ENCODE results near the gene CBLN1.

Gene CBLN1

DNA sequence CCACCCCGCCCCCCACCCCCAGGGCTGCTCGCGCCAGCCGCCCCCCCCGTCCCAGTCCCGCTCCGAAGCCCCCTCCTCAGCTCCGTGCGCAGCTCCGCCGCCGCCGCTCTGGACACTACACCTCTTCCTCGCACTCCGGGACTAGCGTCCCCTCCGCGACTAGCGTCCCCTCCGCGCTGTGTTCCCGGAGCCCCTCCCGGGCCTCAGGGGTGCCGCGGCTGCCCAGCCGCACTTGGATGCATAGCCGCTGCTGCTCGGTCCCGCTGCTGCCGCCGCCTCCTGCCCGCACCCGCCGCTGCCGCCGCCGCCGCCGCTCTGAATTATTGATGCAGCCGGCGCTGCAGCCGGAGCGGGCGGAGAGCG is at the start of gene CBLN1:
Gene CBLN1, minus strand, starts transcription at position 359 of the 363 bp plus-strand sequence. CDS start 373 bp downstream, outside the sequence.
- DNase-seq (ENCODE audit: low read depth in 2 of 2): no peak

DNA sequence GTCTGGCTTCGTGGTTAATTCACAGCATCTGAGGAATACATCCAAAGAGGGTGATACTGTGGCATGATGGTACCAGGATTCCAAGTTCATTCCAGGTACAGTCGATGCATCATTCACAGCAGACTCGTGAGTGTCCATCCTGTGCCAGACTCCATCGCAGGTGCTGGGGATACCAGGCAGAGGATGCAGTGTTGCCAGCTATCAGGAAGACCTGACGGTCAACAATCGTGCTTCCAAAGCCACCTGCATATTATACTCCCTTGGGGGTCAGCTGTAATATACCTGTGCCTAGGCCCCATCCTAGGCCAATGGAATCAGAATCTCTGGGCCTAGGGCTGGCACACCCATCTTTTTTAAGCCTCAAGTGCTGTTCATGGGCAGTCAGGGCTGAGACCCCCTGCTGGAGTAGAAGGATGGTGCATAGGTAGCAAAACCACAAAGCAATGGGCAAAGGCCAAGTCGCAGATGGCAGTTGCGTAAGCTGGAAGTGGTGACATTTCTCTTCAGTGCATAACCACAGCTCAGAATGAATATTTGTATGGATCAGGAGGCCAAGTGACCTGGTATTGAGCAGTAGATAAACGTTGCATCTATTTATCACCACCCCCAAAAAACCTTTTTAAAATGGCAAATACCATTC is 49.0 kb upstream of the CBLN1 start:
- no peak for DNase-seq (ENCODE audit: low read depth in 2 of 2)

DNA sequence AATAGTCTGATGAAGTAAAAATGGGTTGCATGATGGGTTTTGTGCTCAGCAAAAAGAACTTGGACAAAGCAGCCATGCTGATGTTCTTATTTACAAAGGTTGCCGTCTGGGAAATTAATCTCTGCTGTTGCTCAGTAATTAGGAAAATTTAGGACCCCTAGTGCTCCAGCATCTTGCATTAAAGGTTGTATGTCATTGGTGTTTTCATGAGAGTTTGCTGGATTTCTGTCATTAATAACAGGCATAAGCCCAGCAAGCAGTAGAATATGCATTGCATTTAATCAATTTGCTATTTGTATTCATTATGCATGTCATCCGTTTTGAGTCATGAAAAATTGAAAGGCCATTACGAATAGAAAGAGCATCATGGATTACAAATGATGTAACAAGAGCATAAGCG is 46.7 kb upstream of the CBLN1 start:
- no peak for DNase-seq (ENCODE audit: low read depth in 2 of 2)

DNA sequence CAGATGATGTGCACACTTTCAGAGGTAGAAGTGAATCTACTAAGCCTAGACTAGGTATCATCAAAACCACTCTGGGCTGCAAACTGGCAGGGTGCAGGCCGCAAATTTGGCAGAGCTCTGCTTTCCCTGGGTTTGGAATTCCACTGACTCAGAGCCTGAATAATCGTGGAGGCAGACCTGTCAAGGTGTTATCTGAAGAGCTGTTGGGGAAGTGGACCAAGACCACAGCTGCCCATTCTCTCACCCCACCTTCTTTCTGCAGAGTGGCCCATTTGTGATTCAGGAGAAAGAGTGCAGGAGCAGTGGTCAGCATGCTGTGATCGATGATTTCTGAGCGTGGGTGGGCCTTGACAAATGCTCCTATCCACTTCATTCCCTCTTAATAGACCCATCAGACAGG is 45.8 kb upstream of the CBLN1 start:
- no peak for DNase-seq (ENCODE audit: low read depth in 2 of 2)

DNA sequence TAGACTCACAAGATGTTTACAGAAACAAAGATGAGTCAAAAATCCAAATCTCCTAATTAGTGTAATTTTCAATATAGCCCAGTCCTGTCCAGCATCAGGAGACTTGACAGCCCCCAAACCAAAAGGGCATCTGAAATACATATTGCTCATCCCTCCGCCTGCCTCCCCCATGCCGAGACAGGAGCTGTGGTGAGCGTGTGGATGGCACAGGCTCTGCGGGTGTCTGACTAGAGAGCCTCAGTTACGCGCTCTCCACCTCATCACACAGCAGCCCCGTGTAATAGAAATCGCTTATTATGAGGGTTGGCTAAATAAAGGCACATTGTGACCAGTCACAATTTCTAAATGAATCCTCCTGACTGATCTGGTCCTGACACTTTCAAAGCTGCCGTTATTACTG is 43.1 kb upstream of the CBLN1 start:
- no peak for DNase-seq (ENCODE audit: low read depth in 2 of 2)

DNA sequence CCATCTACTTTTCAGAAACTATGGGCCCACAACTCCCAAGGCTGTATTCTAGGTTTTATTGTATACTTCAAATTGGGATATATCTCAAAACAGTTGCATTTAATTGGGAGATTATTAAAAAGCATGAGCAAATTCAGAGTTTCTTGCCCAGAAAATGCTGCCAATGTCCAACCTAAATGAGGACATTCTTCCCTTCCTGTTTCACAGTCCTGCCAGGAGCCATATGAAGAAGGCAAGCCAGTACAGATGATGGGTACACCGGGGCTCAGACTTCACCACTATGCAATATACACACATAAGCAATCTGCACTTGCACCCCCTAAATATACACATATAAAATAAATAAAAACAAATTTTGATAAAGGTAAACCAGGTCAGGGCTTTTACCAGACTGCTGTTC is 34.0 kb upstream of the CBLN1 start:
- no peak for DNase-seq (ENCODE audit: low read depth in 2 of 2)

DNA sequence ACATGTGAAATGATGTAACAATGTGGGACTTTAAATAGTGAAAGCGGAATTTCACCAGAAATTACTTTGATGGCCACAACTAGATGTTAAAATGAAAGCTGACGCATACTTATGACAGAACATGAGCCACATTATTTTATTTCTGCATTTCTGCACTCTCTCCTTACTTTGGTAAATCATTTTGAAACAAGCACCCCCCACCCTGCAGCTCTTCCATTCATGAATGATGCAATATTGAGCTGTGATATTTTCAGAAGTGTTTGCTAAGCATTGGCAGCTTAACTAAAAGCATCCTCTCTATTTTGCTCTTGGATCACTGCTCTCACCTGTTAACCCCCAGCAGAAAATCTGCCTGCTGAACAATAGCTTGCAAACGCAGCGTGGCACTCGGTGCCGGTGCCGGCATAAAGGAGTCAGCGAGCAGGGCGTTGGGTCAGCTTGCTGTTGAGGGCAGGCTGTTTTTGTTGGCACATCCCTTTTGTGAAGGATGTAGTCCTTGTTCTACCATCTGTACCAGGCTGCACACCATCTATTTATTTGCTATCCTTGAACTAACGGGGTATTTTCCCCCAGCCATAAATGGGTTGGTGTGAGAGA is 30.8 kb upstream of the CBLN1 start:
- no peak for DNase-seq (ENCODE audit: low read depth in 2 of 2)

DNA sequence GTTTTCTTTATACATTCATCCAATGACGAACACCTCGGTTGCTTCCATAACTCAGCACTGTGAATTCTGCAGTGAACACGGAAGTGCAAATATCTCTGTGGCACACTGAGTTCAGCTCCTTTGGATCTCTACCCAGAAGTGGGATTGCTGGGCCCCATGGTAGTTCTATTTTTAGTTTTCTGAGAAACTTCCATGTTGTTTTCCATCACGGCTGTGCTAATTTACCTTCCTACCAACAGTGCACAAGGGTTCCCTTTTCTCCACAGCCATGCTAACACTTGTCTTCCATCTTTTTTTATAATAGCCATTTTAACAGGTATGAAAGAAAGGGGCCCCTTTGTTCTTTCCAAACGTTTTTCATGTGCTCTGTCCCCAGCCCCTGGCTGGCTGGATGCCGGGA is 30.2 kb upstream of the CBLN1 start:
- no peak for DNase-seq (ENCODE audit: low read depth in 2 of 2)

DNA sequence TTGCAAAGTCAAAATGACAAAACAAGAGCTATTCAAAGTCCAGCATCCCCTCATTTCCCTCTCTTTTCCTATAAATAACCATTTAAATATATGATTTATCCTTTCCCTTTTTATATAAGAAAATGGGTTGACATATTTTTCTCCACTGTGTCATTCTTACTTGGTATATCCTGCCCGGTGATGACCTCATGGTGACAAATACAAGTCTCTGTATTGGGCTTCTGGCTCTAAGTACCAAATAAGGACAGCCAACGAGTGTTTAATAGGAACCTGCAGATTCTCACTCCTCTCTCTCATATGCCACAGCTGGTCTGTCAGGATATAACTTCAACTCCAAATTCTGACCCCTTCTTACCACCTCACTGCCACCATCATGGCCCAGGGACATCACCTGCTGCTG is 25.5 kb upstream of the CBLN1 start:
- no peak for DNase-seq (ENCODE audit: low read depth in 2 of 2)

DNA sequence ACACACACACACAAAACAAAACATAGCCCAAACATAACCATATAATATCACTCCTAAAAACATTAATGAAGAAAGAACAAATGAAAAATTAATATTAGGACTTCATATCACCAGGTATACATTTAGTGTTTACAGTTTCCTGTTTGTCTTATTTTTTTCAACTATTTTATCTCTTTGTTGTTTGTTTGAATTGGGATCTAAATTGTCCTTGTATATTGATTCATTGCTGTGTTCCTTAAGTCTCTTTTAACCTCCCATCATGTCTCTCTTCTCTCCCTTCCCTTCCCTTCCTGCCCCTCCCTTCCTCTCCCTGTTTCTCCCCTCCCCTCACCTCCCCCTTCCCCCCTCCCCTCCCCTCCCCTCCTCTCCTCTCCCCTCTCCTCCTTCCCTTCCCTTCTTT is 23.8 kb upstream of the CBLN1 start:
- DNase-seq (ENCODE audit: low read depth in 2 of 2): no peak

DNA sequence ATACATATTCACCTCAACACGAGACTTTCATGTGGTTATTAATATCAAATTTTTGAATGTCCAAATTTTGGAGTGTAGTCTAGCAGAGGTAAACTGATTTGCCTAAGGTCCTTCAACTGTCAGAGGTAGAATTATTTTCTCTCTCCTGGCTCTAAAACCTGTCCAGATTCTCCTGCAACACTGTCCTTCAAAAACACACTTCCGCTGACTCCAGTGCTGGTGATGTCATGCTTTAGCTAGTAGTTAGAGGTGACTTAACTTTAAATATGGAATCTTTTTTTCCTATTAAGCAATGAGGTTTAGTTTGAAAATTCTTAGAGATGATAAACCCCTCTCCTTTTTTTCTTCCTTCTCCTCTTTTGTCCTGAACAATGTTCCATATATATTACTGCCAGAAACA is 10.8 kb upstream of the CBLN1 start:
- DNase-seq (ENCODE audit: low read depth in 2 of 2): no peak

DNA sequence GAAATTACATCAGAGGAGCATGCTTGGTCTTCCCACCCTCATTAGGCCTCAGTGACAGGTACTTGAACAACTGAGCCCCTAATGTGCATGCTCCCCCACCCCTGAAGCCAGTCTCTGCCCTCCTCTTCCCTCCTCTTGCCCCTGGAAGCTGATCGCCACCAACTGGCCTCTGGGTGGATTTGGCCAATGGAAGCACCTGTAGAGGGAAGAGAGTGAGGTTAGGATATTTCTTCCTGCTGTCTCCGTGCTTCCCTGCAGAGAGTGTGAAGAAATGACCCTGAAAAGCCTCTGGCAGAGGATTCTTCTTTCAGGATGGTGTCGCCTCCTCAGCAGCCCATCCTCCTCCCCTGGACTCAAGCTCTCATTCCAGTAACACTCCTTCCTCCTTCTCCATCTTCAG is 5.9 kb upstream of the CBLN1 start:
- DNase-seq (ENCODE audit: low read depth in 2 of 2): no peak

DNA sequence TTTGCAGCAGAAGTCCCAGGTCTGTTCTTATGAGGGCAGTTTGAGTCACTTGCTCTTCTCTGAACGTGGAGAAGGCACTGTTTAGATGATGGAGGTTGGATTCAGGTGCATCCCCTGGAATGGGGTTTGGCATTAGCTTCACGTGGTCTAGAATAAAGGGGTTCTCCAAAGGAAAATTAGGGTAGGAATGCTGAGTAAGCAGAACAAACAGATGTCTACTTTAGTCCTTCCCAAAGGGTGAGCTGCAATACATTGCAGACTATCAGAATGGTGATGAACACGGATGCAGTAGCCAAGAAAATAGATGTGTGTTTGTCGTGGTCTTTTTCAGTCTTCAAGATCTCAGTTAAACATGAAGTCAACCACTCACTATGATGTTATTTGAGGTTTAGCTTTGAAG is 3.3 kb upstream of the CBLN1 start:
- no peak for DNase-seq (ENCODE audit: low read depth in 2 of 2)

DNA sequence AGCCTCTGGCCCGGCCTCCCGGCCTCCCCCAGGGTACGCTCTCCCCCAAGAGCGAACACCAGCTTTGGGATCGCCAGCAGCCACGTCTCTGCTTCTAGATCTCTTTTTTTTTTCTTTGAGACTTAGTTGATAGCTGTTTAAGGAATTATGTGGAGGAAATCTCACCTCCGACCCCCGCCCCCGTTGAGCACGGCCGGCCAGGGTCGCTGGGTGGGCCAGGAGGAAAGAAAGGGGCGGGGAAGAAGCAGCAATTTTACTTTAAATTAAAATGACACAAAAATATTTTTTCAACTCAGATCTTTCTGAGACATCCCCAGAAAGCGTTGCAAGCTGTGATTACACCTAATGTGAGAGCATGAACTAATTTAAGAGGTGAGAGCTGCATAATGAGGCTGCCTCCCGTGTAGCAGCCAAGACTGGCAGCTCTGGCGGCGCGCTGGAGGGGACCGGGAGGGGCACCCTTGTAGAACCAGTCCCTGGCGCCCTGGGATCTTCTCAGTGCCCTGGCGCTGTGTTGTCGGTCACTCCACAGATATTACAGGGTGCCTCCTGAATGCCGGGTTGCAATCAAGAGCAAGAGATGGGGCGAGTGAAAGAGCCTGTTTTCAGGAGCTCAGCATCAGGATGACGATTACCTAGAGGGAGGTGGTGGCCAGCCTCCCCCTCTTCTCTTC is 1.9 kb upstream of the CBLN1 start:
- no peak for DNase-seq (ENCODE audit: low read depth in 2 of 2)

DNA sequence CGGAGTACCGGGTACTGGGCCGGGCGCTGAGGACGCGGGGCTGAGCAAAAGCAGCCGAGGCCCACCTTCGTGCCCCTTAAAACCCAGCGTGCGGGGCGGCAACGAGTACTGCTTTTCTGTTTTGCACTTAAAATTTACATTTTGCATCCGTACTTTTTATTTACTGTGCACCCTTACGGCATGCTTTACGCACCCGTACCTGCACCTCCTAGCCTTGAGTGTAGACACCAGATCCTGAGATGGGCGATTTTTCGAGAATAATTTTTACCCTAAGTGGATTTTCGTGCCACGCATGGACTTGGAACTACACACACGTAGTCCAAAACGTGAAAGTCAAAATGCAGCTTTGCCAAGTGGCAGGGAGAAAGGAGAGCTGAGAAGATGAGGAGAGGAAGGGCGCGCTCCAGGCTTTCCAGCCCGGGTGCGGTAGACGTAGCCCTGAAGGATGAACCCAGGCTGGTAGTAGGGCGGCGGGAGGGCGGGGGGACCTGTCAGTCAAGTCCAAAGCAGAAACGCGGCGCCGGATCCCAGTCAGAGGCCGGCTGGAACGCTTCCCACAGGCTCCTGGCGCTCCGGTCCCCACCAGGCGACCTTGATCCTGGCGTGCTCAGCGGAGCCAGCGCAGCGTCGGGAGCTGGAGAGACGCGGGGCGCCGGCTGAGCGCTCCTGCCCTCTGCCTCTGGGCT is 1.2 kb upstream of the CBLN1 start:
- DNase-seq (ENCODE audit: low read depth in 2 of 2): no peak

DNA sequence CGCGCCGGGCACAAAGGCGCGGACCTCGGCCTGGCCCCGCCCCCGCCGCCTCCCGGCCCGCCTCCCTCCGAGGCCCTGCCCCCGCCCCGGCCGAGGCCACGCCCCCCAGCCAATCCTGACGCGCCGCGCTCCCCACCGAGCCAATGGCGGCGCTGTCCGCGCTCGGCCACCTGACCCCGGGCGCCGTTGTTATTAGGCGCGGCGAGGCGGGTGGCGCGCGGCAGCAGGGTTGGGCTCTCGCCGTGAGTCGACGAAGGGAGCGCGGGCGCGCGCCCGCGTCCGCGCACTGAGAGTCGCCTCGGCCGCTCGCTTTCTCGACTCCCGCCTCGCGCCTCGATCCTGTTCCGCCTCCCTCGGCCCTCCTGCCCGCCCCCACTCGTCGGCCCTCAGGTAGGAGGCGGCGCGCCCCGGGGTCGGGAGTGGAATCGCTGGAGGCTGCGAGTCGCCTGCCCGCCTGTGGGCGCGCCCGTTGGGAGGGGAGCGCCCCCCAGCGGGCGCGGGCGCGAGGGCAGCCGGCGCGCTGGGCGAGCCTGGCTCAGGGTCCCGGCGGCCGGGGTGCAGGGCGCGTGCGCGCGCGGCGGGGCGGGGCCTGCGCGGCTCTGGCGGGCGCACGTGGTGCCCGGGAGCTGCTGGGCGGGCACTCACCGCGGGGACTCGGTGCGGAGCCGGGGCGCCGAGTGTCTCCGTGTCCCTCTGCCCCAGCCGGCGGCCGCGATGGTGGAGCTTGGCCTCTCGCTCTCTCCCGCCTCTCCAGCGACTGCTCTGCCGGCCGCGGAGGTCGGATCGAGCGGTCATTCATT is 405 bp upstream of the CBLN1 start:
- peak; percentile 13 to 67 for DNase-seq (ENCODE audit: low read depth in 2 of 2)

DNA sequence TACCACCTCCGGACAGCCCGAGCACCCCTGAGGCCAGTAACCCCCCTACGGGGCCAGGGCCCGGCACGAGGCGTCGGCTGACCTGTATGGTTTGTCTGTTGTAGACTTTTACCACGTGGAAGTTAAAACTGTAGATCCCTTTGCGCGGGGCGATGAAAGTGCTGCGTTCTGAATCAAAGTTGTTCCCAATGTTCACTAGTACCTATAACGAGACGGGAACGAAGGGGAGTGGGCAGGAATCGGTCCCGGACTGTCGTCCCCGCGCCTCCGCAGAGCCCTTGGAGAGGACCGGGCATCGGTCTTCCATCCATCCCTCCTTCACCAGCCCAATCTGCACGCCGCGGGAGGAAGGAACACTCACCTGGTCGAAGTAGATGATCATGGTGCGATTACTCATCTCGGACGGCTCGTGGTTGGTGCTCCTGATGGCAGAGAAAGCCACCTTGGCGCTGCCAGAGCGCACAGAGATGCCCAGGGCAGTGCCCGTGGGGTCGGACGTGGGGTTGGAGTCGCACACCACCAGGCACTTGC is 732 bp downstream of the CBLN1 start:
- DNase-seq (ENCODE audit: low read depth in 2 of 2): no peak

DNA sequence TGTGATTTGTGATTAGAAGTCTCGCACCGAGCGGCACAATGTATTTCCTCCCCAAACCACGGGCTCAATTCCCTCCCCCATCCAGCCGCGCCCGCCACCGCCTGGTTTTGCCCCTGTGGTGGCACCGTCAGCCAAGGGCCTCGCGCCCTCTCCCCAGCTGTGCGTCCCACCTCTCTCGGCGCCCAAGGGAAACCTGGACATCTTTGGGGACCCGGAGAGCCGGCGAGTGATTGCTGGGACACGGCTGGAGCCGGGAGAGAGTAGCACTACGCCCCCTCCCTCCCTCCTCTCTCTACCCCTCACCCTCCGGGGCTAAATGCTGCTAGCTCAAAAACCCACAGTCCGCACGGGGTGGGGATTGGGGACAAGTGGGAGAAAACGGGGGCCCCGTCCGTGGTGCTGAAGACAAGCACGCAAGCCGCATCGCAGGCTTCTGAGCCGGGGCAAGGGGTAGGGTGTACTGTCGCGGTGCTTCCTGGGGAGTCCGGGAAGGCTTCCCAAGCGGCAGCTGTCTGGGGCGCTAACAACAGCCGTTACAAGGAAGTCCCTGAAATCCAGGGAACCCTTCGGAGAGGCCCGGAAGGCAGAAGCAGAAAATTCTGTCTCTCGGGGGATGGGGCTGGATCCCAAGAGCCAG is 1.4 kb downstream of the CBLN1 start:
- no peak for DNase-seq (ENCODE audit: low read depth in 2 of 2)

DNA sequence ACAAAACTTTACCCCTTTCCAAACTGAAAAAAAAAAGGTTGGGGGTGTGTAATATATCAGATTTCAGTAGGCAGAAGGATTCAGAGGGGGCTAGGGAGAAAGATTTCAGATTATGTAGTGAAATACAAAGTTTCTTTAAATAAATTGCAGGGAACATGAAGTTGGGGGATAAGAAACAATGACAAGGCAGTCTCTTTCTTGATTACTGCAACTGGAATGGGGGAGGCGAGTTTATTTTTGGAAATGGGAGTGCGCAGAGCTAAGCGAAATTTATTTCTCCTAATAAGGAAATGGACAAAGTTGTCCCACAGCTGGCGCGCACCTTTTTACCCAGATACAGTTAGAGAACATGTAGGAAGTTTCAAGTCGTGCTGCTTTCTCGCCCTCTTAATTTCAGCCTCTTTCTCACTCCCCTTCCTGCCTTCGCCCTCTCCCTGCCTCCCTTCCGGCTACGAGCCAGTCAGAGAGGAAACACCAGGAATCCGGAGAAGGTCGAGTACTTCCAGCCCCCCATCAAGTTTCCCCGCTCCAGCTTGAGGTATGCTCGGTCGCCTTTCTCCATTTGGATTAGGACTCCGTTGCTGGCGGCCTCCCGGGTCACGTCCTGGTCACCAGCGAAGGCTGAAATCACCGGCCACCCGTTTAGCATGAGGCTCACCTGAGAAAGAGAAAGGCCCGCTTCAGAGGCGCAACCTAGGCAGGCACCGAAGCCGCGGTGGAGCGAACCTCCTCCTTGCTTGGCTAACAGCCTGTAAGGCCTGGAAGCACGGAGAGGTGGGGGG is 2.5 kb downstream of the CBLN1 start:
- DNase-seq (ENCODE audit: low read depth in 2 of 2): no peak

DNA sequence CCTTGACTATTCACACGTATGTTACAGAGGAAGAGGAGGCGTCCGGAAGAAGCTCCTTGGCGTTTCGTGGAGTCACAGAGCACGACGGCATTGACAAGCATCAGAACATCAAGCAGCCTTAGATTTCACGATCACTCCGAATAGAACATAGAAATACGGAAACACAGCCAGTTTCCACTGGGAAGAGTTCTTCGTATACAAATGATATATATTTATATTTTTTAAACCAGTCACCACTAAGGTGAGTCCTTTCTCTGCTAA is 3.1 kb downstream of the CBLN1 start:
- no peak for DNase-seq (ENCODE audit: low read depth in 2 of 2)

All from stimulated activated CD4-positive, alpha-beta T cell treated with anti-CD3 and anti-CD28 coated beads, Interleukin-12 subunit alpha, Interleukin-12 subunit beta, amount 100 ng/mL, for 24 hours (primary cell).